ENCODE measurements around the gene FGD3.

- TF ChIP-seq CTCF (IDR thresholded peaks at IDR 0.05): no peak
- no peak for TF ChIP-seq POLR2AphosphoS5 (IDR thresholded peaks at IDR 0.05)
- TF ChIP-seq EP300 (IDR thresholded peaks at IDR 0.05): no peak
These were observed 32.1 kb downstream of the FGD3 start for GRCh38 chr9:92979283-92980056.
